Type B pancreatic cell (in vitro differentiated cells): ENCODE measurements around the gene HSD17B2. TPM values are rescaled to one million over a fixed set of nuclear protein-coding genes. Genes with fewer than 3 reads are reported as not detected.

Source experiments
- DNase-seq: peaks from one replicate; pipeline ENCODE4 v3.0.0; 2021; ENCODE audit warnings: mixed read lengths; ENCODE audit not compliant: unreplicated experiment; ENCODE audit errors: extremely low spot score
- H3K27ac Mint-ChIP-seq: 2 replicates; pipeline ENCODE4 v1.8.0; 2021; ENCODE audit warnings: mild to moderate bottlenecking, mixed read lengths
- H3K27me3 Mint-ChIP-seq: 2 replicates; pipeline ENCODE4 v1.8.0; 2021; ENCODE audit warnings: mixed read lengths
- H3K36me3 Mint-ChIP-seq: 2 replicates; pipeline ENCODE4 v1.8.0; 2021; ENCODE audit warnings: mixed read lengths
- H3K4me1 Mint-ChIP-seq: one replicate; pipeline ENCODE4 v1.8.0; 2021; ENCODE audit warnings: mixed read lengths; ENCODE audit not compliant: unreplicated experiment
- H3K4me3 Mint-ChIP-seq: 2 replicates; pipeline ENCODE4 v1.8.0; 2021; ENCODE audit warnings: mild to moderate bottlenecking, mixed read lengths
- H3K9me3 Mint-ChIP-seq: 2 replicates; pipeline ENCODE4 v1.8.0; 2021; ENCODE audit warnings: mixed read lengths
- total RNA-seq: library from RNA; stranded (reverse); gene quantifications from 2 replicates; pipeline ENCODE4 v1.2.1, GENCODE V29; 2021; ENCODE audit warnings: low replicate concordance
- TF ChIP-seq, protein P1 (sequence below): fragments of 200-600 bp; sonication (generic); conservative IDR thresholded peaks from 2 replicates; pipeline ENCODE4 v1.5.0; 2021; ENCODE audit warnings: antibody characterized with exemption, mild to moderate bottlenecking

HSD17B2 gene
- total RNA-seq, 1 donor from 2014 or later, result 6.8 TPM

DNA sequence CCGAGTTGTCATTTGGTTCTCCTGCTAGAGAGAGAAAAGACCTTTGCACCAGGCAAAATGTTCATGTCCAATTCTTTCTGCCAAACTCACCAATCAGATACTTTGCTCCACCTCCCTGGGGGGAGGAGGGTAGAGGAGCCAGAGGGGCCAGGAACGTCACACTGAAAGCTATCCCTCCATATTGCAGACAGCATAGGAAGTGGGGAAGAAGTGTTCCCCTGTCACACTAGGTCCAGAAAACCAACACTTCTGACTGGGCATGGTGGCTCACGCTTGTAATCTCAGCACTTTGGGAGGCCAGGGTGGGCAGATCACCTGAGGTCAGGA lies 9.5 kb downstream of the HSD17B2 start:
- DNase-seq, result no peak
- peaks cover 5% of the 10 kb centered on the region for H3K4me1 Mint-ChIP-seq
- TF ChIP-seq, protein P1, sequence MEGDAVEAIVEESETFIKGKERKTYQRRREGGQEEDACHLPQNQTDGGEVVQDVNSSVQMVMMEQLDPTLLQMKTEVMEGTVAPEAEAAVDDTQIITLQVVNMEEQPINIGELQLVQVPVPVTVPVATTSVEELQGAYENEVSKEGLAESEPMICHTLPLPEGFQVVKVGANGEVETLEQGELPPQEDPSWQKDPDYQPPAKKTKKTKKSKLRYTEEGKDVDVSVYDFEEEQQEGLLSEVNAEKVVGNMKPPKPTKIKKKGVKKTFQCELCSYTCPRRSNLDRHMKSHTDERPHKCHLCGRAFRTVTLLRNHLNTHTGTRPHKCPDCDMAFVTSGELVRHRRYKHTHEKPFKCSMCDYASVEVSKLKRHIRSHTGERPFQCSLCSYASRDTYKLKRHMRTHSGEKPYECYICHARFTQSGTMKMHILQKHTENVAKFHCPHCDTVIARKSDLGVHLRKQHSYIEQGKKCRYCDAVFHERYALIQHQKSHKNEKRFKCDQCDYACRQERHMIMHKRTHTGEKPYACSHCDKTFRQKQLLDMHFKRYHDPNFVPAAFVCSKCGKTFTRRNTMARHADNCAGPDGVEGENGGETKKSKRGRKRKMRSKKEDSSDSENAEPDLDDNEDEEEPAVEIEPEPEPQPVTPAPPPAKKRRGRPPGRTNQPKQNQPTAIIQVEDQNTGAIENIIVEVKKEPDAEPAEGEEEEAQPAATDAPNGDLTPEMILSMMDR, result no peak
- H3K9me3 Mint-ChIP-seq, result peaks cover 4% of the 10 kb centered on the region
- no peak overlapping the region for H3K27ac Mint-ChIP-seq
- H3K36me3 Mint-ChIP-seq, result no peaks in the 10 kb centered on the region
- H3K27me3 Mint-ChIP-seq, result peaks cover 17% of the 10 kb centered on the region
- H3K4me3 Mint-ChIP-seq, result no peak overlapping the region

DNA sequence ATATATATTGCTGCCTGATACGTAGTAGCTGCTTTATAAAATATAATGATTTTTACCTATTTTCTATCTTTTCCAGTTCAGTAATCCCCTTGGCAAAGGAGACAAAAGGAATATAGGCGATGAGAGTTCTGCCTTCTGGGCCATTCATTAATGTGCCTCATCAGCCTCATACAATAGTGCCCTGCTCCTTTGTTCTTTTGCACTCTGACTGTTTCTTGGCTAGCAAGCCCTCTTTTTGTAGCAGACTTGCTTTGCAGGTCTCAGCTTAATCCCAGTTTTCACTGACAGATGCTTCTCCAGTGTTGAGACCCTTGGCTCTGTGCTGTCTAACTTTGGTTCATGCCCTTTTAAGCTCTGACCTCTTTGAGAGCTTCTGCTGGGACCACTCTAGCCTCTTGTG lies 10.4 kb downstream of the HSD17B2 start:
- H3K36me3 Mint-ChIP-seq, result no peaks in the 10 kb centered on the region
- peaks cover 17% of the 10 kb centered on the region for H3K27me3 Mint-ChIP-seq
- no peak overlapping the region for H3K4me3 Mint-ChIP-seq
- peaks cover 5% of the 10 kb centered on the region for H3K4me1 Mint-ChIP-seq
- TF ChIP-seq, protein P1, result no peak
- DNase-seq, result no peak
- no peak overlapping the region for H3K27ac Mint-ChIP-seq
- peaks cover 4% of the 10 kb centered on the region for H3K9me3 Mint-ChIP-seq

DNA sequence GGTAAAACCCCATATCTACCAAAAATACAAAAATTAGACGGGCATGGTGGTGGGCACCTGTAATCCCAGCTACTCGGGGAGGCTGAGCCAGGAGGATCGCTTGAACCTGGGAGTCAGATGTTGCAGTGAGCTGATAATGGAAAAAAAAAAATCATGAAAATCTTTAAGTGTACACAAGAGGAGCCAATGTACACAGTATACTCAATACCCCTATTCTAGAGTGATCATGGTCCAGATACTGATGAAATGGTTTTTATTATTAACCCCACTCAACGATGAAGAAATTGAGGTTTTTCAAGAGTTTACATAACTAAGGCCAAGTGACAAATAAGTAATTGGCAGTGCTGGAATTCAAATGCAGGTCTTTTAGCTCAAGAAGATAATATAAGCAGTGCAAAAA lies 11.5 kb downstream of the HSD17B2 start:
- no peaks in the 10 kb centered on the region for H3K9me3 Mint-ChIP-seq
- H3K4me3 Mint-ChIP-seq, result no peak overlapping the region
- H3K27ac Mint-ChIP-seq, result no peak overlapping the region
- H3K4me1 Mint-ChIP-seq, result peaks cover 5% of the 10 kb centered on the region
- H3K36me3 Mint-ChIP-seq, result no peaks in the 10 kb centered on the region
- peaks cover 20% of the 10 kb centered on the region for H3K27me3 Mint-ChIP-seq
- no peak for DNase-seq
- TF ChIP-seq, protein P1, result no peak

DNA sequence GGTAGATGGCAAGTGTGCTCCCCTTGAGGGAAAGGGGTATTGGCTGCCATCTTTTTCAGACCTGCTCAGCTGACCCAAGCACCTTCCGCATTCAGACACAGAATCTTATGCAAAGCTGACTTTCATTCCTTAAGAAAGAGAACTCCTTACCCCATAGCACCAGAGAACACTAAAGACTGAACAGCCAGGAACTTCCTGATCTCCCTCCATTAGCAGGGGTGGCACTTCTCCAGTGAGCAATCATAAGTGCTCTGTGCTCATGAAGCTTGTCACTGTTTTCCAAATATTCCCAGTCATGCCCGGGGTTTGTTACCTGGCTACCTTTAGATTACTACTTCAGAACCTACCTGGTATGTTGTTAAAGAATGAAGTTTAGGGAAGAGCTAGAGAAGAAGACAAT lies 11.9 kb downstream of the HSD17B2 start:
- Mint-ChIP-seq H3K36me3 (no peaks in the 10 kb centered on the region), H3K27ac (no peak overlapping the region)
- TF ChIP-seq, protein P1, result no peak

DNA sequence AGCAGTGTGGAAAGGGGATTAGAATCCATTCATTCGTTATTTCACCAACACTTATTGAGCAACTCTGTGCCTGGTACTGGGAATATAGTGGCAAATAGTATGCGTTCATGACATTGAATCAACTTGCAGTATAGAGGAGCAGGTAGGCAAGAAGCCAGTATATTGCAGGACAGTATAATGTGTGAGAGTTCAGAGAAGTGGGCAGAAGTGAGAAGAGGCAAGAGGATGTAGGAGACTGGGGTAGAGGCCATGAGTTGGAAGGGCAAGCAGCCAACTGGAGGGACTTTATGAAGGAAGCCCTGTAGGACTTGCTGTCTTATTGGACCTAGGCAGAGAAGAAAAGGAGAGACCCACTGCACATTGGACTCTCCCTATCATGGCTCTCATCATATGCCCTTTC lies 12.3 kb downstream of the HSD17B2 start:
- peaks cover 20% of the 10 kb centered on the region for H3K27me3 Mint-ChIP-seq
- peaks cover 5% of the 10 kb centered on the region for H3K4me1 Mint-ChIP-seq
- TF ChIP-seq, protein P1, result no peak
- H3K36me3 Mint-ChIP-seq, result no peaks in the 10 kb centered on the region
- no peaks in the 10 kb centered on the region for H3K9me3 Mint-ChIP-seq
- no peak overlapping the region for H3K27ac Mint-ChIP-seq
- no peak overlapping the region for H3K4me3 Mint-ChIP-seq
- no peak for DNase-seq

More for the DNA sequence above, 11.9 kb downstream of the HSD17B2 start:
- Mint-ChIP-seq H3K4me3 (no peak overlapping the region), H3K9me3 (no peaks in the 10 kb centered on the region), H3K27me3 (peaks cover 20% of the 10 kb centered on the region), H3K4me1 (peaks cover 5% of the 10 kb centered on the region)
- DNase-seq, result no peak

DNA sequence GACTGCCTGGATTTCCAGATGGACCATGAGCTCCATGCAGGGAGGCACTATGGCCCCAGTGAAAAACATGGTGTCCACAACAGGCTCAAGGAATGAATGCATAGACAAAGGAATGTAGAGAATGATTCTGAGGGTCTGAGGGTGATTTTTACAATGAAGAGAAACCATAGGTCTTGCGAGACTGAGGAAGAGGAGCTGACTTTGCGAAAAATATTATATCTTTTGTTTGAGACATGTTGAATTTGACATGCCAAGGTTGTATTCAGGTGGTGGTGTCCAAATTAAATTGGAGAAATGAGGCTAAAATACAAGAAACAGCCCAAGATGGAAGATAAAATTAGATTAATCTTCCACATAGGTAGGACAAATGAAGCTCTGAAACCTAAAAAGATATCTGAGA lies 12.7 kb downstream of the HSD17B2 start:
- Mint-ChIP-seq H3K4me3 (no peak overlapping the region), H3K27me3 (peaks cover 20% of the 10 kb centered on the region), H3K36me3 (no peaks in the 10 kb centered on the region), H3K27ac (no peak overlapping the region), H3K9me3 (no peaks in the 10 kb centered on the region), H3K4me1 (peaks cover 5% of the 10 kb centered on the region)
- TF ChIP-seq, protein P1, result no peak
- DNase-seq, result no peak
